Neuronal stem cell (in vitro differentiated cells): ENCODE data around the gene ERI3.

ENCODE experiments used
- DNase-seq: peaks from one replicate; pipeline ENCODE4 v3.0.0-alpha.2; 2013; ENCODE audit warnings: low spot score
- H2AFZ ChIP-seq: one replicate; pipeline ENCODE4 v1.6.1; 2013; ENCODE audit warnings: mild to moderate bottlenecking, low read length, inconsistent platforms
- H2AK5ac ChIP-seq: 2 replicates; pipeline ENCODE4 v1.6.1; 2013; ENCODE audit warnings: low read depth, mild to moderate bottlenecking, inconsistent platforms, low read length, moderate library complexity, mixed read lengths
- H2BK120ac ChIP-seq: 2 replicates; pipeline ENCODE4 v1.6.1; 2013; ENCODE audit warnings: low read depth, mild to moderate bottlenecking, inconsistent platforms, low read length, moderate library complexity, mixed read lengths
- H2BK12ac ChIP-seq: one replicate; pipeline ENCODE4 v1.6.1; 2013; ENCODE audit warnings: low read length, inconsistent platforms
- H2BK15ac ChIP-seq: 2 replicates; pipeline ENCODE4 v1.6.1; 2013; ENCODE audit warnings: mild to moderate bottlenecking, low read length, inconsistent platforms, mixed read lengths
- H2BK5ac ChIP-seq: one replicate; pipeline ENCODE4 v1.6.1; 2013; ENCODE audit warnings: inconsistent platforms, mild to moderate bottlenecking, low read length, moderate library complexity
- H3K14ac ChIP-seq: one replicate; pipeline ENCODE4 v1.6.1; 2013; ENCODE audit warnings: low read length, inconsistent platforms
- H3K18ac ChIP-seq: 2 replicates; pipeline ENCODE4 v1.6.1; 2013; ENCODE audit warnings: low read length, inconsistent platforms
- H3K23ac ChIP-seq: 2 replicates; pipeline ENCODE4 v1.6.1; 2013; ENCODE audit warnings: low read depth, mild to moderate bottlenecking, mixed read lengths, low read length, inconsistent platforms; ENCODE audit not compliant: poor library complexity
- H3K27ac ChIP-seq: replicated peaks from 3 replicates; pipeline ENCODE4 v1.5.1; 2013; ENCODE audit warnings: low read length, inconsistent platforms
- H3K27me3 ChIP-seq, 3 experiments: 2 replicates each; pipeline ENCODE4 v1.6.1; 2013; ENCODE audit warnings: low read length in 3 of 3, mild to moderate bottlenecking in 2 of 3, inconsistent platforms in 1 of 3, low read depth in 1 of 3, mixed read lengths in 1 of 3, moderate library complexity in 1 of 3; ENCODE audit not compliant: control insufficient read depth in 3 of 3, insufficient read depth in 3 of 3
- H3K36me3 ChIP-seq, 2 donors: replicated peaks in 1 of 2; 2 replicates each; pipeline ENCODE4 v1.6.1; 2013; ENCODE audit warnings: low read length in 2 of 2; ENCODE audit not compliant: control insufficient read depth in 2 of 2, insufficient read depth in 2 of 2
- H3K4ac ChIP-seq: 2 replicates; pipeline ENCODE4 v1.6.1; 2013; ENCODE audit warnings: inconsistent platforms, mild to moderate bottlenecking, low read length, moderate library complexity
- H3K4me1 ChIP-seq, 2 donors: 1 replicate in 1 of 2; 2 replicates in 1 of 2; pipeline ENCODE4 v1.6.1; 2013; ENCODE audit warnings: low read length in 2 of 2, low read depth in 1 of 2; ENCODE audit not compliant: control insufficient read depth in 2 of 2, insufficient read depth in 1 of 2
- H3K4me2 ChIP-seq: one replicate; pipeline ENCODE4 v1.6.1; 2013; ENCODE audit warnings: mild to moderate bottlenecking, low read length, inconsistent platforms; ENCODE audit not compliant: insufficient read depth, poor library complexity, severe bottlenecking
- H3K4me3 ChIP-seq, 2 donors: 2 replicates each; pipeline ENCODE4 v1.5.1; 2013; ENCODE audit warnings: low read length in 2 of 2, mild to moderate bottlenecking in 2 of 2, inconsistent platforms in 1 of 2, moderate library complexity in 1 of 2
- H3K79me1 ChIP-seq: one replicate; pipeline ENCODE4 v1.6.1; 2013; ENCODE audit warnings: low read depth, mild to moderate bottlenecking, inconsistent platforms, low read length, moderate library complexity
- H3K9ac ChIP-seq: one replicate; pipeline ENCODE4 v1.6.1; 2013; ENCODE audit warnings: mild to moderate bottlenecking, low read depth, low read length, inconsistent platforms; ENCODE audit not compliant: poor library complexity
- H3K9me3 ChIP-seq, 2 donors: replicated peaks in 1 of 2; 2 replicates each; pipeline versions ENCODE3 to v1.6.1; 2013; ENCODE audit warnings: low read length in 2 of 2, mild to moderate bottlenecking in 2 of 2, inconsistent platforms in 1 of 2, low read depth in 1 of 2, mixed read lengths in 1 of 2, moderate library complexity in 1 of 2; ENCODE audit not compliant: control insufficient read depth in 2 of 2, insufficient read depth in 1 of 2
- H4K8ac ChIP-seq: one replicate; pipeline ENCODE4 v1.6.1; 2013; ENCODE audit warnings: low read depth, mild to moderate bottlenecking, inconsistent platforms, low read length, moderate library complexity
- H4K91ac ChIP-seq: one replicate; pipeline ENCODE4 v1.6.1; 2013; ENCODE audit warnings: low read length, low read depth, mild to moderate bottlenecking, inconsistent platforms; ENCODE audit not compliant: poor library complexity
- WGBS, 2 donors: extraction: QIAGEN DNeasy Blood & Tissue Kit; methylation state at CpG; one replicate each; pipeline ENCODE4 v1.1.7; 2013; ENCODE audit warnings: missing lambda C conversion rate in 2 of 2, mixed read lengths in 1 of 2; ENCODE audit not compliant: insufficient read length in 2 of 2, insufficient replicate concordance in 1 of 2; ENCODE audit errors: extremely low coverage in 2 of 2; 5-methylcytosine and 5-hydroxymethylcytosine counted together

Gene ERI3

DNA sequence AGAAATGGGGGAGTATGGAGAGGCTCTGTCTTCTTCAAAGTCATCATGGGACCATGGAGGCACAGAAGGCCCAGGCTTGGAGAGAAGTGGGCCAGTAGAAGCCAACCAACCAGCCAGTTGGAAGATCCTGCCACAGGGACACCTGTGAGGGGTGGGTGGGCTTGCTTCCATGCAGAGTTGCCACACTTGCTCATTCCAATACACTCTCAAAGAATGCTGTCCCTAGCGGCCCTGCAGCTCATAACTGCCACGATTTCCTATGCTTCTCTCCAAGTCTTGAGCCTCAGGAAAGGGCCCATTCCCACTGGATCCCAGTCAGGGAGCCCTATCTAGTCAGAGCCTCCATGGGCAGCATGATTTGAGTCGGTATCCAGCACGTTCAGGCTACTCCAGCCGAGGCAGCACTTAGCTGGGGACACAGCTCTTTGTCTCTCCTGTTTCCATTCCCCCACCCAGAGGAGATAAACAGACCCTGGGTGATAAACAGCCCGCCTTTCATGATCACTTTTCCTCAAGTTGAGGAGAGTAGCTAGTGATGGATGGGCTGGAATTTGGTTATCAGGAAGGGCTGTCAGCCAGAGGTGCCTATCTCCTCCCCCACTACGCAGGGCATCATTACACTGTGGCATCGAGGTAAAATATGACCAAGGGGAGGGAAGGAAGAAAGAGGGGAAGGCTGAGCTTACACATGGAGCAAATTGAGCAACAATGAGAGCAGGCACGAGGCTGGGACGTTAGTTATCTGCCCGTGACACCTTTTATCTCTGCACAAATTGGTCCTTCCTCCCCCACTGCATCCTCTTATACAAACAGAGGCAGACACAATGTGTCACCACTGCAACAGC is 64.6 kb downstream of the ERI3 start:
- Histone ChIP-seq H3K14ac (no peak overlapping the region), H2BK15ac (no peak overlapping the region), H3K9ac (no peak overlapping the region), H2AK5ac (no peak overlapping the region), H2AFZ (no peak overlapping the region), H2BK5ac (no peak overlapping the region), H3K18ac (peak overlapping the region; percentile 1), H4K8ac (no peak overlapping the region), H3K79me1 (peaks cover 1% of the 10 kb centered on the region), H3K4me3 (no peak overlapping the region), H3K27me3 (no peaks in the 10 kb centered on the region), H2BK120ac (no peak overlapping the region), H2BK12ac (no peak overlapping the region), H3K9me3 (no peaks in the 10 kb centered on the region), H3K36me3 (peaks cover 9 to 91% of the 10 kb centered on the region in 2 donors), H3K4ac (no peak overlapping the region), H3K4me2 (no peak overlapping the region), H4K91ac (no peak overlapping the region), H3K27ac (no peak overlapping the region), H3K4me1 (peaks cover 3 to 17% of the 10 kb centered on the region in 2 donors), H3K23ac (no peak overlapping the region)
- no CpG with 5 or more reads among the region's 11 CpGs for WGBS, 2 donors
- DNase-seq, result no peak

DNA sequence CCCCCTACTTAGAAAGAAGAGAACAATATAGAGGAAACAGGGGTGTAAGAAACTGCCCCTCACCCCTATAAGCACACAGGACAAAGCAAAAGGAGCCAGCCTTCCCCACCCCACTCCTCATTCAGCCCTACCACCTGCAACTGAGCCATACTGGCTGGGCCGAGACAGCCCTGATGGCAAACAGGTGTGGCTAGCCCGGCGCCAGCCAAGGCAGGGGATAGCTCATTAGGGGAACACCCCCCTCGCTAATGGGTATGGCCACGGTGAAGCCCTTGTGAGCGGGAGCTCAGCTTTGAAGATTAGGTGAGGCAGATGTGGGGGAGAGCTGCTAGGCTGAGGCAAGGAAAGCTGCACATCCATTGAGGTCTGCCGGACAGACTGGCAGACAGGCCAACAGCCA is 65.5 kb downstream of the ERI3 start:
- peaks cover 7 to 91% of the 10 kb centered on the region in 2 donors for H3K36me3 ChIP-seq
- no peak overlapping the region for H2AK5ac ChIP-seq
- no peak overlapping the region for H3K18ac ChIP-seq
- H3K27me3 ChIP-seq, result no peaks in the 10 kb centered on the region
- no peak overlapping the region for H2BK12ac ChIP-seq
- H2BK120ac ChIP-seq, result no peak overlapping the region
- no peak overlapping the region for H3K4me2 ChIP-seq
- no peak overlapping the region for H4K8ac ChIP-seq
- peaks cover 0 to 14% of the 10 kb centered on the region in 2 donors for H3K4me1 ChIP-seq
- WGBS, 2 donors, result no CpG with 5 or more reads among the region's 7 CpGs
- H3K4ac ChIP-seq, result no peak overlapping the region
- no peak overlapping the region for H3K9ac ChIP-seq
- H3K9me3 ChIP-seq, result no peaks in the 10 kb centered on the region
- H3K79me1 ChIP-seq, result peaks cover 1% of the 10 kb centered on the region
- no peak overlapping the region for H2BK5ac ChIP-seq
- no peak overlapping the region for H4K91ac ChIP-seq
- DNase-seq, result no peak
- no peak overlapping the region for H3K4me3 ChIP-seq
- no peak overlapping the region for H3K27ac ChIP-seq
- H2AFZ ChIP-seq, result no peak overlapping the region
- no peak overlapping the region for H3K14ac ChIP-seq
- H3K23ac ChIP-seq, result no peak overlapping the region
- no peak overlapping the region for H2BK15ac ChIP-seq

DNA sequence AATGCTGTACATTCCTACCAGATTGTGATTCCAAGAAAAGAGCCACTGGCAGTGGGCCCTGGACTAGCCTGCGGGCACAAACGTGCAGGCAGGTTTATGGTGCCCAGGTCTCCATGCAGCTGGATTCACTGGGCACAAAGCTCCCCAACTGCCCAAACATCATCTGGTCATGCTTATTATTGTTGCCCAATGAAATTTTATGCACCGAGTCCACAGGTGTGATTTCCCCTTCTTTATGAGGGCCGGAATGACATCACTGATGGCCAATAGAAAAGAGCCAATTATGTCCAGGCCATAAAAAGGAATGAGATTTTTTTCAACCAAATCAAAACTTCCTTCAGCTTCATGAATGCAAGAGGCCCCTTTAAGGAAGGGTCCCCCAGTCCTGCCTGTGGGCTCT is 66.2 kb downstream of the ERI3 start:
- Histone ChIP-seq H4K91ac (no peak overlapping the region), H3K27me3 (no peaks in the 10 kb centered on the region), H3K4me1 (peaks cover 0 to 14% of the 10 kb centered on the region in 2 donors), H3K23ac (no peak overlapping the region), H2AK5ac (no peak overlapping the region), H3K14ac (no peak overlapping the region), H4K8ac (no peak overlapping the region), H2AFZ (no peak overlapping the region), H3K9me3 (no peaks in the 10 kb centered on the region), H3K4me3 (no peak overlapping the region), H3K27ac (no peak overlapping the region), H3K4me2 (no peak overlapping the region), H2BK15ac (no peak overlapping the region), H3K36me3 (peaks cover 7 to 91% of the 10 kb centered on the region in 2 donors), H3K79me1 (peaks cover 1% of the 10 kb centered on the region), H2BK12ac (no peak overlapping the region), H3K9ac (no peak overlapping the region), H3K4ac (no peak overlapping the region), H2BK5ac (no peak overlapping the region), H2BK120ac (no peak overlapping the region), H3K18ac (no peak overlapping the region)
- DNase-seq, result no peak
- no CpG with 5 or more reads among the region's 4 CpGs for WGBS, 2 donors

DNA sequence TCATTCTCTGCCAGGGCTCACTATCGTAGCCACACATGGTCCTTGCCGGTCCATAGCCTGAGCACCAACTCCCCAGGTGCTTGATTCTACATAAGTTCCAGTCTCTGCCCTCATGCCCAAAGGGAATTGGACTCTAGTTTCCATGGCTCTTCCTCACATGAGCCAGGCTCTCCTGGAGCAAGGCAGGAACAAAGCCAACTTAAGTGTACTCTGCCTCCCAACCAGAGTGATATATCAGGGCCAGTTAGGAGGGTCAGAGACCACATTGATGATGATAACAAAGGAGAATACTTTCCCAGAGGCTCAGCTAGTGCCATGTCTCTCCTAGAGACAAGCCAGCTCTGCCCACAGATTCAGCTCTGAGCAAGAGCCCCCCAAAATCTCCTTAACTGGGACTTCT is 70.9 kb downstream of the ERI3 start:
- WGBS, 2 donors, result no CpG with 5 or more reads among the region's 2 CpGs
- Histone ChIP-seq H3K23ac (no peak overlapping the region), H3K9me3 (no peaks in the 10 kb centered on the region), H4K91ac (no peak overlapping the region), H2AFZ (no peak overlapping the region), H2BK12ac (no peak overlapping the region), H2BK120ac (no peak overlapping the region), H3K4ac (no peak overlapping the region), H3K4me1 (no peaks in the 10 kb centered on the region), H4K8ac (no peak overlapping the region), H3K18ac (no peak overlapping the region), H3K9ac (no peak overlapping the region), H2BK15ac (no peak overlapping the region), H3K14ac (no peak overlapping the region), H3K79me1 (peaks cover 2% of the 10 kb centered on the region), H3K4me2 (no peak overlapping the region), H3K27ac (no peak overlapping the region), H2AK5ac (no peak overlapping the region), H3K27me3 (no peaks in the 10 kb centered on the region), H2BK5ac (no peak overlapping the region), H3K36me3 (peaks cover 20 to 73% of the 10 kb centered on the region in 2 donors), H3K4me3 (no peak overlapping the region)
- no peak for DNase-seq
